ACC112 (cell line): Measurements from ENCODE around the gene EPHB1.
"Not testable (repeated sequence)": the region's sequence is repeated elsewhere in the genome, so short reads cannot be mapped to it uniquely, and the experiment has no call there.

Experiments used
- H2AFZ ChIP-seq: fragments of 200-600 bp; sonication (generic); one replicate; pipeline ENCODE4 v1.6.0; 2017; ENCODE audit warnings: antibody characterized with exemption, low read length; ENCODE audit not compliant: unreplicated experiment
- H3K27ac ChIP-seq: fragments of 200-600 bp; sonication (generic); 2 replicates; pipeline ENCODE4 v1.5.1; 2014; ENCODE audit warnings: low read depth, mild to moderate bottlenecking, antibody characterized with exemption, low read length, moderate library complexity
- H3K27me3 ChIP-seq: fragments of 200-600 bp; sonication (generic); 2 replicates; pipeline ENCODE4 v1.6.1; 2014; ENCODE audit warnings: mild to moderate bottlenecking, antibody characterized with exemption, low read length, moderate library complexity, mixed read lengths; ENCODE audit not compliant: insufficient read depth
- H3K36me3 ChIP-seq: fragments of 200-600 bp; sonication (generic); 2 replicates; pipeline ENCODE4 v1.6.1; 2016; ENCODE audit warnings: mild to moderate bottlenecking, antibody characterized with exemption, low read length, moderate library complexity, mixed read lengths; ENCODE audit not compliant: insufficient read depth
- H3K4me1 ChIP-seq: fragments of 200-600 bp; sonication (generic); one replicate; pipeline ENCODE4 v1.6.1; 2016; ENCODE audit warnings: low read length, mixed read lengths; ENCODE audit not compliant: insufficient read depth, unreplicated experiment, control insufficient read depth
- H3K4me3 ChIP-seq: fragments of 200-600 bp; sonication (generic); 2 replicates; pipeline ENCODE4 v1.5.1; 2014; ENCODE audit warnings: mild to moderate bottlenecking, low read depth, low read length
- H3K79me2 ChIP-seq: fragments of 200-600 bp; sonication (generic); one replicate; pipeline ENCODE4 v1.6.0; 2016; ENCODE audit warnings: low read length; ENCODE audit not compliant: control insufficient read depth, unreplicated experiment, insufficient read depth

Gene EPHB1

GRCh38 chr3:135039536-135039935 lies 244.5 kb downstream of the EPHB1 start:
- not testable (repeated sequence) for H2AFZ ChIP-seq, H3K4me3 ChIP-seq, H3K27ac ChIP-seq, H3K4me1 ChIP-seq, H3K36me3 ChIP-seq, H3K27me3 ChIP-seq, H3K79me2 ChIP-seq

DNA sequence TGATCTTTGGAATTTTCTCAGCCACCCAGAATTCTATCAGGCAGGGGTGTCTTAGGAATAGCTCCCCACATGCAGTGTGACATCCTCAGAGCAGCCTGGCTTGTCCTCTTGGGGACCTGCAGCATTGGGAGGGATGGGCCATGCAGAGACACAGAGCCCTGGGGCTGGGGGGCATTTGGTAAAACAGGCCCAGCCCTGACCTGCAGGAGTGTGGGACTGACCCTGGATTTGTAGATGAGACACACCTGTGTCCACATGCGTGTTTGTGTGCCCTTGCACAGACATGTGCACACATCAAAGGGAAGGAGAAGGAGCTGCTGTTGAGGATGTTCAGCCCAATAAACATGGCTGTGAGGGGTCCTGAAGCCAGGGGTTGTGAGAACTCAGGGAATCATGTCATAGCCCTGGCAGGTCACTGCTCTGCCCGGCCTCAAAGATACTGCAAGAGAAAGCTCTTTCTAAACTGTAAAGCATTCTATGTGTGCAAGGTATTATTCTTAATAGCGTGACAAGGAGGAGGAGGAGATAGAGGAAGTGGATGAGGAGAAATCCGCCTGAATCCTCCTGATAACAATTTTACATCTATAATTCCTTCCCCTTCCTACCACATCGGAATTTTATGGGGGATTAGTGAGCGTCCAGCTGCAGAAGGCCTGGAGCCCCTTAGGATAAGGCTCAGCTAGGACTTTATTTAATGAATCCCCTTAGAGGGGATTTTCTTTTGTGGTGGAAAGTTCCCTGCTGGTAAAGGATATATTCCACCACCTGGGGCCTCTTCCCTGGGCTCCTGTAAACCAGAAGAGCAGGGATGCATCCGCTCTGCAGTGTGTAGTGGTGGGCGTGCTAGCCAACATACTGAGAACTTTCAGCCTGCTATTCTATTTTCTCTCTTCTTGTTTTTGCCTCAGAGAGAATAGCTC lies 245.5 kb downstream of the EPHB1 start:
- H3K27ac ChIP-seq: no peak overlapping the region
- H2AFZ ChIP-seq: no peak overlapping the region
- H3K4me1 ChIP-seq: no peaks in the 10 kb centered on the region
- H3K36me3 ChIP-seq: no peaks in the 10 kb centered on the region
- no peak overlapping the region for H3K4me3 ChIP-seq
- H3K27me3 ChIP-seq: no peaks in the 10 kb centered on the region
- no peaks in the 10 kb centered on the region for H3K79me2 ChIP-seq

DNA sequence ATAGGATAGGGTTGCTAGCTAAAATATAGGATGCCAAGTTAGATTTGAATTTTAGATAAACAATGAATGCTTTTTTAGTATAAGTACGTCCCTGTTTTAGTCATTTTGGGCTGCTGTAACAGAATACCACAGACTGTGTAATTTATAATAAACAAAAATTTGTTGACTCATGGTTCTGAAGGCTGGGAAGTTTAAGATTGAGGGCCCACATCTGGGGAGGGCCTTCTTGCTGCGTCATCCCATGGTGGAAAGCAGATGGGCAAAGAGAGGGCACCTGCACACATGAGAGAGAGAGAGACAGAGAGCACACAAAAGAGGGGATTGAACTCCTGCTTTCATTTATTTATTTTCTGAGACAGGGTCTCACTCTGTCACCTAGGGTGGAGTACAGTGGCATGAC lies 246.5 kb downstream of the EPHB1 start:
- Histone ChIP-seq H3K27me3 (no peaks in the 10 kb centered on the region), H3K36me3 (no peaks in the 10 kb centered on the region), H2AFZ (no peak overlapping the region), H3K27ac (no peak overlapping the region), H3K4me1 (no peaks in the 10 kb centered on the region), H3K4me3 (no peak overlapping the region), H3K79me2 (no peaks in the 10 kb centered on the region)

- Histone ChIP-seq H3K36me3 (no peaks in the 10 kb centered on the region), H3K4me1 (no peaks in the 10 kb centered on the region), H3K27me3 (no peaks in the 10 kb centered on the region), H3K79me2 (no peaks in the 10 kb centered on the region), H2AFZ (no peak overlapping the region), H3K4me3 (no peak overlapping the region), H3K27ac (no peak overlapping the region)
These were observed 252.0 kb downstream of the EPHB1 start for GRCh38 chr3:135047061-135047460.

GRCh38 chr3:135050536-135050935 lies 255.5 kb downstream of the EPHB1 start:
- Histone ChIP-seq H3K79me2 (no peaks in the 10 kb centered on the region), H3K27ac (no peak overlapping the region), H3K36me3 (no peaks in the 10 kb centered on the region), H3K4me1 (no peaks in the 10 kb centered on the region), H3K4me3 (no peak overlapping the region), H3K27me3 (no peaks in the 10 kb centered on the region), H2AFZ (no peak overlapping the region)

GRCh38 chr3:135051409-135051973 lies 256.4 kb downstream of the EPHB1 start:
- no peaks in the 10 kb centered on the region for H3K36me3 ChIP-seq
- no peaks in the 10 kb centered on the region for H3K4me1 ChIP-seq
- H2AFZ ChIP-seq: no peak overlapping the region
- H3K27me3 ChIP-seq: no peaks in the 10 kb centered on the region
- H3K4me3 ChIP-seq: no peak overlapping the region
- no peaks in the 10 kb centered on the region for H3K79me2 ChIP-seq
- H3K27ac ChIP-seq: no peak overlapping the region

GRCh38 chr3:135055449-135055848 lies 260.4 kb downstream of the EPHB1 start:
- Histone ChIP-seq H3K4me3 (no peak overlapping the region), H2AFZ (no peak overlapping the region), H3K4me1 (no peaks in the 10 kb centered on the region), H3K27ac (no peak overlapping the region), H3K27me3 (no peaks in the 10 kb centered on the region), H3K36me3 (no peaks in the 10 kb centered on the region), H3K79me2 (no peaks in the 10 kb centered on the region)

- Histone ChIP-seq H3K36me3 (no peaks in the 10 kb centered on the region), H3K4me3 (no peak overlapping the region), H3K27me3 (no peaks in the 10 kb centered on the region), H2AFZ (no peak overlapping the region), H3K4me1 (no peaks in the 10 kb centered on the region), H3K27ac (no peak overlapping the region), H3K79me2 (no peaks in the 10 kb centered on the region)
These were observed 261.1 kb downstream of the EPHB1 start for GRCh38 chr3:135056084-135056730.

- Histone ChIP-seq H3K79me2 (no peaks in the 10 kb centered on the region), H2AFZ (no peak overlapping the region), H3K4me3 (no peak overlapping the region), H3K27me3 (no peaks in the 10 kb centered on the region), H3K4me1 (no peaks in the 10 kb centered on the region), H3K36me3 (no peaks in the 10 kb centered on the region), H3K27ac (no peak overlapping the region)
These were observed 261.8 kb downstream of the EPHB1 start for GRCh38 chr3:135056733-135057310.

DNA sequence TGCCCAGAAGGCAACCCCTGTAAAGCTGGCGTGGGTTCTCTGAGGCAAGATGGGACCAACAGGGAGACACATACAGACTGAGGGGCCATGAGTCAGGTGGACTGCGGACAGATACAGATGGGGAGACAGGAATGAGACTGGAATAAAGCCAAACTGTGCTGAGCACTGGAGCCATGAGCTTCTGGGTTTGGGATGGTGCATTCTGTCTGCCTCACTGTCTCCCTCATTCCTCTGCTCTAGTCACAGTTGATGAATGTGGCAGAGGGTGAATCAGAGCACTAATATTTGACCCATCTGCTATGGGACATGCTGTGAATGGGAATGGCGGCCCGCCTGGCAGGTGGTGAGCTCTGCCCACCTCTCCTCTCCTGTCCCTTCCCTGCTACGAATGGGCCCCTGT lies 262.9 kb downstream of the EPHB1 start:
- H3K79me2 ChIP-seq: no peaks in the 10 kb centered on the region
- no peak overlapping the region for H3K4me3 ChIP-seq
- no peak overlapping the region for H3K27ac ChIP-seq
- H3K27me3 ChIP-seq: no peaks in the 10 kb centered on the region
- no peaks in the 10 kb centered on the region for H3K4me1 ChIP-seq
- no peaks in the 10 kb centered on the region for H3K36me3 ChIP-seq
- H2AFZ ChIP-seq: no peak overlapping the region
